ENCODE measurements around the gene TACR1. TPM values are rescaled to one million over a fixed set of nuclear protein-coding genes. Genes with fewer than 3 reads are reported as not detected.

The TACR1 gene
- total RNA-seq, 1 experiment from 2014 or later: not detected

DNA sequence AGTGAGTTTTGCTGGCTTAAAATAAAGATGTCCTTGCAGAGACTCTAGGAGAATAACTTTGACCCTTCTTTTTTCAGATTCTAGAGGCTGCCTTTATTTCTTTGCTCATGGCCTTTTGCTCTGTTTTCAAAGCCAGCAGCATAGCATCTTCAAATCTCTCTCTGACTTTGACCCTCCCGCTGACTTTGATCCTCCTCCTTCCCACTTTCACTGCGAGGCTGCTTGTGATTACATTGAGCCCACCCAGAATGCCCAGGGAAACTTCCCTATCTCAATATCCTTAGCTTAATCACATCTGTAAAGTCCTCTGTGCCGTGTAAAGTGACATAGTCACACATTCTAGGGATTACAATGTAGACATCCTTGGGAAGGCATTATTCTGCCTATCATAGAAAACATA, 23.9 kb downstream of the TACR1 start:
- ChIA-PET CTCF (no interaction called here), POLR2A (ENCODE audit: unreplicated experiment) (no interaction called here)
- no peaks in the 10 kb centered on the region for H3K36me3 ChIP-seq (ENCODE audit: low read depth)
- H2AFZ ChIP-seq: no peak overlapping the region
- H3K27me3 ChIP-seq (ENCODE audit: insufficient read depth, low read depth): no peaks in the 10 kb centered on the region
- no peak overlapping the region for H3K27ac ChIP-seq
- DNase-seq: no peak
- H3K4me3 ChIP-seq: no peak overlapping the region
- TF ChIP-seq EZH2 (IDR thresholded peaks at IDR 0.05; ENCODE audit: low read depth): no peak
- TF ChIP-seq, protein P1, sequence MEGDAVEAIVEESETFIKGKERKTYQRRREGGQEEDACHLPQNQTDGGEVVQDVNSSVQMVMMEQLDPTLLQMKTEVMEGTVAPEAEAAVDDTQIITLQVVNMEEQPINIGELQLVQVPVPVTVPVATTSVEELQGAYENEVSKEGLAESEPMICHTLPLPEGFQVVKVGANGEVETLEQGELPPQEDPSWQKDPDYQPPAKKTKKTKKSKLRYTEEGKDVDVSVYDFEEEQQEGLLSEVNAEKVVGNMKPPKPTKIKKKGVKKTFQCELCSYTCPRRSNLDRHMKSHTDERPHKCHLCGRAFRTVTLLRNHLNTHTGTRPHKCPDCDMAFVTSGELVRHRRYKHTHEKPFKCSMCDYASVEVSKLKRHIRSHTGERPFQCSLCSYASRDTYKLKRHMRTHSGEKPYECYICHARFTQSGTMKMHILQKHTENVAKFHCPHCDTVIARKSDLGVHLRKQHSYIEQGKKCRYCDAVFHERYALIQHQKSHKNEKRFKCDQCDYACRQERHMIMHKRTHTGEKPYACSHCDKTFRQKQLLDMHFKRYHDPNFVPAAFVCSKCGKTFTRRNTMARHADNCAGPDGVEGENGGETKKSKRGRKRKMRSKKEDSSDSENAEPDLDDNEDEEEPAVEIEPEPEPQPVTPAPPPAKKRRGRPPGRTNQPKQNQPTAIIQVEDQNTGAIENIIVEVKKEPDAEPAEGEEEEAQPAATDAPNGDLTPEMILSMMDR (conservative IDR thresholded peaks at IDR 0.05): no peak
- no TSS peak for BruUV-seq (replicated peaks)
- H3K4me2 ChIP-seq: no peak overlapping the region
- H3F3A ChIP-seq (ENCODE audit: insufficient read depth, low read depth): no peaks in the 10 kb centered on the region
- H3K79me2 ChIP-seq (ENCODE audit: low read depth): no peaks in the 10 kb centered on the region
- intact Hi-C loops (cut with micrococcal nuclease; ENCODE audit: unreplicated experiment): no loop called here
- H4K20me1 ChIP-seq (ENCODE audit: insufficient read depth): no peaks in the 10 kb centered on the region
- no peaks in the 10 kb centered on the region for H3K9me3 ChIP-seq (ENCODE audit: insufficient read depth, low read depth)
- no peaks in the 10 kb centered on the region for H3K4me1 ChIP-seq (replicated peaks; ENCODE audit: insufficient read depth)
- no peaks in the 10 kb centered on the region for H3K9me2 ChIP-seq (ENCODE audit: insufficient read depth)

DNA sequence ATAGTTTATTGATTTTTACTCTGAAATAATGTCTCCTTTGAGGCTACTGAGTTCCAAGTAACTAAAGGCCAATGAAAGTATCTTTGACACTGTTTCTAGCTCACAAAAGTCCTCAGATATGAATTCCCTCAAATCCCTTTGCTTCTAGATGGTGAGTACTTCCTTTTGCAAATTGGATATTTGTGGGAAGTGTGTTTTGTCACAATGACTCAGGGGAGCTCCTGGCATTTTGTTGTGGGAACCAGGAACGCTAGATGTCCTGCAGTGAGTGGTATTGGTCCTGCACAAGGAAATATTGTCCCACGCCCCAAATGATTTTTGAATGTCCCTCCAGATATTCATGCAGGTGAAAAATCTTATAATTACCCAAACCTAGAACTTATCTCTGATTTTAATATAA, 24.3 kb downstream of the TACR1 start:
- H3K79me2 ChIP-seq (ENCODE audit: low read depth): no peaks in the 10 kb centered on the region
- H3F3A ChIP-seq (ENCODE audit: insufficient read depth, low read depth): no peaks in the 10 kb centered on the region
- H3K4me1 ChIP-seq (replicated peaks; ENCODE audit: insufficient read depth): no peaks in the 10 kb centered on the region
- no peak overlapping the region for H3K4me2 ChIP-seq
- H3K4me3 ChIP-seq: no peak overlapping the region
- no peak for DNase-seq
- TF ChIP-seq EZH2 (IDR thresholded peaks at IDR 0.05; ENCODE audit: low read depth): no peak
- TF ChIP-seq, protein P1 (conservative IDR thresholded peaks at IDR 0.05): no peak
- no peak overlapping the region for H3K27ac ChIP-seq
- no peaks in the 10 kb centered on the region for H3K9me3 ChIP-seq (ENCODE audit: insufficient read depth, low read depth)
- ChIA-PET CTCF (no interaction called here), POLR2A (ENCODE audit: unreplicated experiment) (no interaction called here)
- no peak overlapping the region for H2AFZ ChIP-seq
- no peaks in the 10 kb centered on the region for H3K9me2 ChIP-seq (ENCODE audit: insufficient read depth)
- BruUV-seq (replicated peaks): no TSS peak
- intact Hi-C loops (cut with micrococcal nuclease; ENCODE audit: unreplicated experiment): no loop called here
- no peaks in the 10 kb centered on the region for H4K20me1 ChIP-seq (ENCODE audit: insufficient read depth)
- no peaks in the 10 kb centered on the region for H3K27me3 ChIP-seq (ENCODE audit: insufficient read depth, low read depth)
- no peaks in the 10 kb centered on the region for H3K36me3 ChIP-seq (ENCODE audit: low read depth)

DNA sequence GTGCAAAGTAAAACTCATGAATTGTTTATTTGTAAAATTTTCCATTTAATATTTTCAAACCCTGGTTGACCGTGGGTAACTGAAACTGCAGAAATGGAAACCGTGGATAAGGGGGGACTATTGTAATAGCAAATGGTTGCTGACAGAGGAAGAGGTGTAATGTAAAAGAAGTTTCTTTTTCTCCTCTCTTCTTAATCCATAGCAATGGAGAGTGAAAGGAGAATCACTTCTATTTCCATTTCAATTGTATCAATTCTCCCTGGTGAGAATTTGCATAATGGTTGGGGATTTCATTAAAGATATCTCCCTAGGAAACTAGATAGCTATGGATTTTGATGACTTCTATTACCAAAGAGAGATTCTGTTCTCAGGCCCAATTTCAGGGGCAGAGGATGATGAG, 24.8 kb downstream of the TACR1 start:
- Histone ChIP-seq H3K36me3 (ENCODE audit: low read depth) (no peaks in the 10 kb centered on the region), H3K9me3 (ENCODE audit: insufficient read depth, low read depth) (no peaks in the 10 kb centered on the region), H3K79me2 (ENCODE audit: low read depth) (no peaks in the 10 kb centered on the region), H2AFZ (no peak overlapping the region), H3K27ac (no peak overlapping the region), H3F3A (ENCODE audit: insufficient read depth, low read depth) (no peaks in the 10 kb centered on the region), H3K27me3 (ENCODE audit: insufficient read depth, low read depth) (no peaks in the 10 kb centered on the region), H3K4me2 (no peak overlapping the region), H3K4me1 (replicated peaks; ENCODE audit: insufficient read depth) (no peaks in the 10 kb centered on the region), H3K4me3 (no peak overlapping the region), H4K20me1 (ENCODE audit: insufficient read depth) (no peaks in the 10 kb centered on the region), H3K9me2 (ENCODE audit: insufficient read depth) (no peaks in the 10 kb centered on the region)
- DNase-seq: no peak
- no TSS peak for BruUV-seq (replicated peaks)
- POLR2A ChIA-PET (ENCODE audit: unreplicated experiment): no interaction called here
- TF ChIP-seq, protein P1 (conservative IDR thresholded peaks at IDR 0.05): no peak
- no peak for TF ChIP-seq EZH2 (IDR thresholded peaks at IDR 0.05; ENCODE audit: low read depth)
- intact Hi-C loops (cut with micrococcal nuclease; ENCODE audit: unreplicated experiment): no loop called here
- CTCF ChIA-PET: no interaction called here
